ELF-1 (cell line): Measurements from ENCODE around the gene SH3BP4.
A peak's percentile ranks its signal among the peaks of the same experiment; 100 is the strongest.

ENCODE experiments used
- DNase-seq: peaks from one replicate; pipeline ENCODE4 v3.0.0-alpha.2; 2016; ENCODE audit warnings: low read depth, low spot score

Gene SH3BP4

GRCh38 chr2:234967201-234967869 is 15.5 kb downstream of the SH3BP4 start:
- no peak for DNase-seq

GRCh38 chr2:234967870-234968208 is 16.0 kb downstream of the SH3BP4 start:
- DNase-seq: no peak

GRCh38 chr2:234968631-234969305 is 17.0 kb downstream of the SH3BP4 start:
- peak; percentile 75 for DNase-seq

- DNase-seq: peak; percentile 67
These were observed 17.7 kb downstream of the SH3BP4 start for GRCh38 chr2:234969306-234970098.

- DNase-seq: no peak
These were observed 18.3 kb downstream of the SH3BP4 start for GRCh38 chr2:234970099-234970440.

- peak; percentile 74 for DNase-seq
These were observed 18.7 kb downstream of the SH3BP4 start for GRCh38 chr2:234970477-234970882.

- no peak for DNase-seq
These were observed 19.7 kb downstream of the SH3BP4 start for GRCh38 chr2:234971496-234971895.

- DNase-seq: no peak
These were observed 21.2 kb downstream of the SH3BP4 start for GRCh38 chr2:234973008-234973407.

GRCh38 chr2:234974501-234975385 is 22.9 kb downstream of the SH3BP4 start:
- DNase-seq: peak; percentile 87

GRCh38 chr2:234975611-234976010 is 23.8 kb downstream of the SH3BP4 start:
- no peak for DNase-seq

- no peak for DNase-seq
These were observed 24.8 kb downstream of the SH3BP4 start for GRCh38 chr2:234976479-234977227.

GRCh38 chr2:234977228-234977679 is 25.4 kb downstream of the SH3BP4 start:
- no peak for DNase-seq

- no peak for DNase-seq
These were observed 26.8 kb downstream of the SH3BP4 start for GRCh38 chr2:234978466-234979203.

GRCh38 chr2:234979204-234980167 is 27.7 kb downstream of the SH3BP4 start:
- no peak for DNase-seq

- DNase-seq: no peak
These were observed 28.8 kb downstream of the SH3BP4 start for GRCh38 chr2:234980451-234981187.

GRCh38 chr2:234981197-234982095 is 29.6 kb downstream of the SH3BP4 start:
- DNase-seq: peak; percentile 96

GRCh38 chr2:234982096-234982834 is 30.4 kb downstream of the SH3BP4 start:
- DNase-seq: no peak
